H9 (cell line): ENCODE measurements around the gene DHPS. TPM values are rescaled to one million over a fixed set of nuclear protein-coding genes. Genes with fewer than 3 reads are reported as not detected.
A peak's percentile ranks its signal among the peaks of the same experiment; 100 is the strongest.

Experiments
- DNase-seq: peaks from one replicate; pipeline ENCODE4 v3.0.0-alpha.2; 2017
- H2AFZ ChIP-seq: one replicate; pipeline ENCODE4 v1.6.1; 2013; ENCODE audit warnings: mild to moderate bottlenecking, low read length, control low read depth, moderate library complexity
- H2AK5ac ChIP-seq: 2 replicates; pipeline ENCODE4 v1.6.1; 2013; ENCODE audit warnings: low read length, control low read depth, mixed read lengths; ENCODE audit not compliant: insufficient read length
- H2BK120ac ChIP-seq: one replicate; pipeline ENCODE4 v1.6.1; 2013; ENCODE audit warnings: low read depth, mild to moderate bottlenecking, low read length, control low read depth, inconsistent platforms; ENCODE audit not compliant: poor library complexity, severe bottlenecking
- H2BK12ac ChIP-seq: 2 replicates; pipeline ENCODE4 v1.6.1; 2013; ENCODE audit warnings: low read length, control low read depth, mixed read lengths, low read depth; ENCODE audit not compliant: insufficient read length
- H2BK15ac ChIP-seq: 2 replicates; pipeline ENCODE4 v1.6.1; 2013; ENCODE audit warnings: low read depth, low read length, control low read depth
- H2BK20ac ChIP-seq: one replicate; pipeline ENCODE4 v1.6.1; 2013; ENCODE audit warnings: low read depth, mild to moderate bottlenecking, low read length, control low read depth, inconsistent platforms; ENCODE audit not compliant: poor library complexity, severe bottlenecking
- H2BK5ac ChIP-seq: 2 replicates; pipeline ENCODE4 v1.6.1; 2013; ENCODE audit warnings: low read length, control low read depth, mixed read lengths; ENCODE audit not compliant: insufficient read length
- H3K14ac ChIP-seq: 2 replicates; pipeline ENCODE4 v1.6.1; 2013; ENCODE audit warnings: low read length, control low read depth; ENCODE audit not compliant: insufficient read depth
- H3K18ac ChIP-seq: 2 replicates; pipeline ENCODE4 v1.6.1; 2013; ENCODE audit warnings: low read depth, mild to moderate bottlenecking, mixed read lengths, low read length, control low read depth; ENCODE audit not compliant: insufficient read length
- H3K23ac ChIP-seq: 2 replicates; pipeline ENCODE4 v1.6.1; 2013; ENCODE audit warnings: low read length, control low read depth, mixed read lengths, low read depth; ENCODE audit not compliant: insufficient read length
- H3K23me2 ChIP-seq: 2 replicates; pipeline ENCODE4 v1.6.1; 2013; ENCODE audit warnings: low read depth, mild to moderate bottlenecking, mixed read lengths, low read length, control low read depth; ENCODE audit not compliant: insufficient read length, poor library complexity, severe bottlenecking
- H3K27ac ChIP-seq: 2 replicates; pipeline ENCODE4 v1.5.1; 2013; ENCODE audit warnings: low read length, control low read depth, mixed read lengths, low read depth; ENCODE audit not compliant: insufficient read length
- H3K27me3 ChIP-seq: 2 replicates; pipeline ENCODE4 v1.6.1; 2013; ENCODE audit warnings: low read length, control low read depth, inconsistent platforms; ENCODE audit not compliant: insufficient read depth
- H3K4ac ChIP-seq: 2 replicates; pipeline ENCODE4 v1.6.1; 2013; ENCODE audit warnings: low read depth, mild to moderate bottlenecking, control low read depth, inconsistent platforms, low read length, moderate library complexity
- H3K4me1 ChIP-seq: 2 replicates; pipeline ENCODE4 v1.6.1; 2013; ENCODE audit warnings: low read length, control low read depth, inconsistent platforms; ENCODE audit not compliant: insufficient read depth
- H3K4me2 ChIP-seq: 2 replicates; pipeline ENCODE4 v1.6.1; 2013; ENCODE audit warnings: low read length, control low read depth, mixed read lengths; ENCODE audit not compliant: insufficient read length, insufficient read depth
- H3K56ac ChIP-seq: 2 replicates; pipeline ENCODE4 v1.6.1; 2013; ENCODE audit warnings: low read depth, mild to moderate bottlenecking, mixed read lengths, low read length, control low read depth; ENCODE audit not compliant: insufficient read length
- H3K79me1 ChIP-seq: 2 replicates; pipeline ENCODE4 v1.6.1; 2013; ENCODE audit warnings: low read depth, mild to moderate bottlenecking, moderate library complexity, low read length, control low read depth, inconsistent platforms; ENCODE audit not compliant: insufficient read depth, poor library complexity, severe bottlenecking
- H3K79me2 ChIP-seq: 2 replicates; pipeline ENCODE4 v1.6.1; 2013; ENCODE audit warnings: low read length, control low read depth, inconsistent platforms; ENCODE audit not compliant: insufficient read depth
- H3K9ac ChIP-seq: 2 replicates; pipeline ENCODE4 v1.6.1; 2013; ENCODE audit warnings: low read length, control low read depth, mixed read lengths; ENCODE audit not compliant: insufficient read length; ENCODE audit errors: extremely low read depth
- H3K9me3 ChIP-seq: one replicate; pipeline ENCODE4 v1.6.1; 2013; ENCODE audit warnings: low read depth, low read length, inconsistent platforms; ENCODE audit not compliant: control insufficient read depth
- H3T11ph ChIP-seq: one replicate; pipeline ENCODE4 v1.6.1; 2013; ENCODE audit warnings: mild to moderate bottlenecking, low read length, control low read depth, inconsistent platforms
- H4K20me1 ChIP-seq: one replicate; pipeline ENCODE4 v1.6.1; 2013; ENCODE audit not compliant: control insufficient read depth, insufficient read length, insufficient read depth
- H4K5ac ChIP-seq: 2 replicates; pipeline ENCODE4 v1.6.1; 2013; ENCODE audit warnings: low read depth, mild to moderate bottlenecking, mixed read lengths, low read length, control low read depth; ENCODE audit not compliant: insufficient read length
- H4K8ac ChIP-seq: replicated peaks from 2 replicates; pipeline ENCODE4 v1.6.1; 2013; ENCODE audit warnings: low read length, control low read depth, mixed read lengths, low read depth; ENCODE audit not compliant: insufficient read length
- H4K91ac ChIP-seq: 2 replicates; pipeline ENCODE4 v1.6.1; 2013; ENCODE audit warnings: low read depth, mild to moderate bottlenecking, moderate library complexity, mixed read lengths, low read length, control low read depth; ENCODE audit not compliant: insufficient read length
- H3K27ac Mint-ChIP-seq, 3 experiments: 2 replicates in 2 of 3; 3 replicates in 1 of 3; pipeline ENCODE4 v1.8.0; 2020 to 2021; ENCODE audit warnings: mixed read lengths in 3 of 3, mild to moderate bottlenecking in 1 of 3, moderate library complexity in 1 of 3
- H3K27me3 Mint-ChIP-seq: 2 replicates; pipeline ENCODE4 v1.8.0; 2021; ENCODE audit warnings: low read depth, mild to moderate bottlenecking, moderate library complexity, mixed read lengths
- H3K36me3 Mint-ChIP-seq, 3 experiments: 2 replicates in 2 of 3; 3 replicates in 1 of 3; pipeline ENCODE4 v1.8.0; 2020 to 2021; ENCODE audit warnings: low read depth in 3 of 3, mixed read lengths in 3 of 3; ENCODE audit not compliant: insufficient read depth in 1 of 3
- H3K4me1 Mint-ChIP-seq, 2 experiments: 2 replicates each; pipeline ENCODE4 v1.8.0; 2020; ENCODE audit warnings: mixed read lengths in 2 of 2
- H3K4me3 Mint-ChIP-seq, 2 experiments: 2 replicates in 1 of 2; 3 replicates in 1 of 2; pipeline ENCODE4 v1.8.0; 2020 to 2021; ENCODE audit warnings: mild to moderate bottlenecking in 2 of 2, mixed read lengths in 2 of 2, moderate library complexity in 1 of 2
- H3K9me3 Mint-ChIP-seq, 2 experiments: 2 replicates in 1 of 2; 3 replicates in 1 of 2; pipeline ENCODE4 v1.8.0; 2020; ENCODE audit warnings: mild to moderate bottlenecking in 2 of 2, mixed read lengths in 2 of 2, moderate library complexity in 1 of 2
- CTCF ChIP-seq: fragments of 200-600 bp; sonication (generic); conservative IDR thresholded peaks from 3 replicates; pipeline ENCODE4 v1.8.0; 2021; ENCODE audit warnings: antibody characterized with exemption, mild to moderate bottlenecking
- WGBS: extraction: QIAGEN DNeasy Blood & Tissue Kit; methylation state at CpG from one replicate; pipeline ENCODE4 v1.1.7; 2013; ENCODE audit warnings: missing lambda C conversion rate, low lambda C conversion rate, mixed read lengths; ENCODE audit not compliant: insufficient read length; ENCODE audit errors: extremely low coverage; 5-methylcytosine and 5-hydroxymethylcytosine counted together
- total RNA-seq: library from RNA; stranded (reverse); gene quantifications from 2 replicates; pipeline ENCODE4 v1.2.1, GENCODE V29; 2021

Gene DHPS
- total RNA-seq, 1 experiment from 2014 or later = 94.9 TPM

GRCh38 chr19:12666265-12667048 is 15.2 kb downstream of the DHPS start, which contains the start of the genes MAN2B1 and WDR83:
MAN2B1 (minus strand) TSS chr19:12666742; CDS start chr19:12666701, 41 bp downstream.
WDR83 (plus strand) TSS chr19:12666807; CDS start chr19:12669791, 2,984 bp downstream.
- Histone ChIP-seq H3K27ac (no peak within 1 kb of the TSS), H4K20me1 (no peaks in the 10 kb centered on the region), H3K79me1 (no peaks in the 10 kb centered on the region), H3K23ac (no peak within 1 kb of the TSS), H3K18ac (no peak within 1 kb of the TSS), H3K4me1 (no peaks in the 10 kb centered on the region), H3K9me3 (no peaks in the 10 kb centered on the region), H2BK15ac (no peak within 1 kb of the TSS), H3K79me2 (no peaks in the 10 kb centered on the region), H3T11ph (no peak within 1 kb of the TSS), H2BK20ac (no peak within 1 kb of the TSS), H3K4ac (no peak within 1 kb of the TSS), H4K5ac (no peak within 1 kb of the TSS), H4K91ac (no peak within 1 kb of the TSS), H3K56ac (no peak within 1 kb of the TSS), H2BK12ac (no peak within 1 kb of the TSS), H2AFZ (no peak within 1 kb of the TSS), H2BK120ac (no peak within 1 kb of the TSS), H3K4me2 (peak within 1 kb of the TSS; percentile 83), H4K8ac (no peak within 1 kb of the TSS), H3K9ac (peak within 1 kb of the TSS; percentile 83), H3K27me3 (no peaks in the 10 kb centered on the region), H3K14ac (no peak within 1 kb of the TSS; the same call in 1 of the 2 replicates), H3K23me2 (peaks cover 24% of the 10 kb centered on the region), H2AK5ac (no peak within 1 kb of the TSS), H2BK5ac (no peak within 1 kb of the TSS)
- H3K4me3 Mint-ChIP-seq = peak within 1 kb of the TSS; percentile 93 to 94
- H3K27me3 Mint-ChIP-seq = peaks cover 2% of the 10 kb centered on the region
- peak; percentile 89 for DNase-seq
- peaks cover 0 to 1% of the 10 kb centered on the region in 2 experiments; a peak in 2 of 5 replicates for H3K9me3 Mint-ChIP-seq
- TF ChIP-seq CTCF = no peak
- peaks cover 27 to 48% of the 10 kb centered on the region in 2 experiments for H3K4me1 Mint-ChIP-seq
- peak within 1 kb of the TSS; percentile 86 to 98 (median 91) for H3K27ac Mint-ChIP-seq
- H3K36me3 Mint-ChIP-seq = peaks cover 3 to 24% (median 19%) of the 10 kb centered on the region in 3 experiments; a peak in 6 of 7 replicates
- no CpG with 5 or more reads among the region's 46 CpGs for WGBS
